A673 (cell line): Measurements from ENCODE around the gene TRIM38. TPM values are rescaled to one million over a fixed set of nuclear protein-coding genes. Genes with fewer than 3 reads are reported as not detected.

Source experiments
- BruUV-seq: library from RNA; stranded (reverse); fragments of 400-500 nt; replicated peaks from 2 replicates; lab custom pipeline; 2021; lab: Mats Ljungman, UMichigan
- CTCF ChIA-PET: fragments of 300-600 bp; sonication (Branson Sonifier 250); formaldehyde crosslinking; loops from one replicate; lab custom pipeline; 2022; ENCODE audit warnings: antibody characterized with exemption; lab: Charles Lee
- POLR2A ChIA-PET: fragments of 300-600 bp; sonication (Branson Sonifier 250); formaldehyde crosslinking; loops from one replicate; lab custom pipeline; 2022; ENCODE audit warnings: antibody characterized with exemption; ENCODE audit not compliant: low non-redundant PET; lab: Charles Lee
- DNase-seq: peaks from one replicate; pipeline ENCODE4 v3.0.0-alpha.2; 2015; ENCODE audit warnings: low spot score
- H3K27ac ChIP-seq: fragments of 200-600 bp; sonication (generic); 2 replicates; pipeline ENCODE4 v1.5.1; 2016; ENCODE audit warnings: mixed run types, low read depth, mild to moderate bottlenecking, mixed read lengths, antibody characterized with exemption, low read length; ENCODE audit not compliant: poor library complexity, severe bottlenecking
- H3K27me3 ChIP-seq: fragments of 200-600 bp; sonication (generic); replicated peaks from 2 replicates; pipeline ENCODE4 v1.6.1; 2017; ENCODE audit warnings: mixed run types, low read depth, mild to moderate bottlenecking, mixed read lengths, antibody characterized with exemption, low read length; ENCODE audit not compliant: insufficient read depth, poor library complexity
- H3K36me3 ChIP-seq: fragments of 200-600 bp; sonication (generic); 2 replicates; pipeline ENCODE4 v1.6.1; 2016; ENCODE audit warnings: mixed run types, mild to moderate bottlenecking, mixed read lengths, antibody characterized with exemption, low read length; ENCODE audit not compliant: insufficient read depth, poor library complexity, severe bottlenecking
- H3K4me1 ChIP-seq: fragments of 200-600 bp; sonication (generic); 2 replicates; pipeline ENCODE4 v1.6.1; 2017; ENCODE audit warnings: mixed run types, mild to moderate bottlenecking, mixed read lengths, antibody characterized with exemption, low read length; ENCODE audit not compliant: insufficient read depth, poor library complexity, severe bottlenecking
- H3K4me3 ChIP-seq: fragments of 200-600 bp; sonication (generic); 2 replicates; pipeline ENCODE4 v1.5.1; 2016; ENCODE audit warnings: low read depth, mixed run types, mild to moderate bottlenecking, mixed read lengths, low read length; ENCODE audit not compliant: poor library complexity, severe bottlenecking
- H3K9me3 ChIP-seq: fragments of 200-600 bp; sonication (generic); 2 replicates; pipeline ENCODE4 v1.6.1; 2016; ENCODE audit warnings: mixed run types, low read depth, mild to moderate bottlenecking, mixed read lengths, antibody characterized with exemption, low read length; ENCODE audit not compliant: poor library complexity, severe bottlenecking
- EZH2 ChIP-seq: fragments of 200-600 bp; sonication (generic); IDR thresholded peaks from 2 replicates; pipeline ENCODE4 v1.6.1; 2017; ENCODE audit warnings: borderline replicate concordance, low read depth, mild to moderate bottlenecking, mixed read lengths, antibody characterized with exemption, low read length; ENCODE audit not compliant: poor library complexity, severe bottlenecking
- intact Hi-C: fragments of 100-400 bp; cut with micrococcal nuclease; formaldehyde crosslinking; loops from one replicate; pipeline ENCODE4 v1.10.0; 2022; ENCODE audit not compliant: unreplicated experiment
- total RNA-seq: library from RNA; stranded (reverse); gene quantifications from 2 replicates; pipeline ENCODE4 v1.2.3, GENCODE V29; 2021
- TF ChIP-seq, protein P1 (sequence below): fragments of 300-800, 200-600 bp; sonication (generic); conservative IDR thresholded peaks from 2 replicates; pipeline ENCODE4 v1.5.1; 2017; ENCODE audit warnings: low read depth, mild to moderate bottlenecking, antibody characterized with exemption, low read length, moderate library complexity, mixed read lengths

The TRIM38 gene
- total RNA-seq, 1 experiment from 2014 or later, result 9.7 TPM

DNA sequence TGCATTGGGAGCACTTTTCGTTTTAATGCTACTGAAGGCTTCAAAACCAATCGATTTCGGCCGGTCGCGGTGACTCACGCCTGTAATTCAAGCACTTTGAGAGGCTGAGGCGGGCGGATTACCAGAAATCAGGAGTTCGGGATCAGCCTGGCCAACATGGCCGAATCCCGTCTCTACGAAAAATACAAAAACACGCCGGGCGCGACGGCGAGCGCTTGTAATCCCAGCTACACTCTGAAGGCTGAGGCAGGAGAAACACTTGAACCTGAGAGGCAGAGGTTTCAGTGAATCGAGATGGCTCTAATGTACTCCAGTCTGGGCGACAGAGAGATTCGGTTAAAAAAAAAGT is 58.4 kb downstream of the TRIM38 start:
- H3K4me1 ChIP-seq, result peaks cover 14% of the 10 kb centered on the region
- POLR2A ChIA-PET, result interaction anchor here (0.5 to 3.1 kb wide), 9 partner anchors 9 to 358 kb away, joined by 3 to 71 read pairs (median 3); a partner anchor contains a TSS
- no peaks in the 10 kb centered on the region for H3K9me3 ChIP-seq
- TF ChIP-seq, protein P1, sequence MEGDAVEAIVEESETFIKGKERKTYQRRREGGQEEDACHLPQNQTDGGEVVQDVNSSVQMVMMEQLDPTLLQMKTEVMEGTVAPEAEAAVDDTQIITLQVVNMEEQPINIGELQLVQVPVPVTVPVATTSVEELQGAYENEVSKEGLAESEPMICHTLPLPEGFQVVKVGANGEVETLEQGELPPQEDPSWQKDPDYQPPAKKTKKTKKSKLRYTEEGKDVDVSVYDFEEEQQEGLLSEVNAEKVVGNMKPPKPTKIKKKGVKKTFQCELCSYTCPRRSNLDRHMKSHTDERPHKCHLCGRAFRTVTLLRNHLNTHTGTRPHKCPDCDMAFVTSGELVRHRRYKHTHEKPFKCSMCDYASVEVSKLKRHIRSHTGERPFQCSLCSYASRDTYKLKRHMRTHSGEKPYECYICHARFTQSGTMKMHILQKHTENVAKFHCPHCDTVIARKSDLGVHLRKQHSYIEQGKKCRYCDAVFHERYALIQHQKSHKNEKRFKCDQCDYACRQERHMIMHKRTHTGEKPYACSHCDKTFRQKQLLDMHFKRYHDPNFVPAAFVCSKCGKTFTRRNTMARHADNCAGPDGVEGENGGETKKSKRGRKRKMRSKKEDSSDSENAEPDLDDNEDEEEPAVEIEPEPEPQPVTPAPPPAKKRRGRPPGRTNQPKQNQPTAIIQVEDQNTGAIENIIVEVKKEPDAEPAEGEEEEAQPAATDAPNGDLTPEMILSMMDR, result no peak
- TF ChIP-seq EZH2, result no peak
- DNase-seq, result no peak
- intact Hi-C loops, result loop anchor here (10.0 kb wide), 2 partner anchors 184 to 1114 kb away; a partner anchor contains a TSS
- H3K36me3 ChIP-seq, result no peaks in the 10 kb centered on the region
- peak overlapping the region; percentile 95 for H3K27ac ChIP-seq
- peak overlapping the region; percentile 68 for H3K4me3 ChIP-seq
- CTCF ChIA-PET, result interaction anchor here (1.1 kb wide), 1 partner anchor 10 kb away, joined by 11 read pairs; no protein-coding TSS in a partner anchor
- BruUV-seq, result no TSS peak
- H3K27me3 ChIP-seq, result no peaks in the 10 kb centered on the region

DNA sequence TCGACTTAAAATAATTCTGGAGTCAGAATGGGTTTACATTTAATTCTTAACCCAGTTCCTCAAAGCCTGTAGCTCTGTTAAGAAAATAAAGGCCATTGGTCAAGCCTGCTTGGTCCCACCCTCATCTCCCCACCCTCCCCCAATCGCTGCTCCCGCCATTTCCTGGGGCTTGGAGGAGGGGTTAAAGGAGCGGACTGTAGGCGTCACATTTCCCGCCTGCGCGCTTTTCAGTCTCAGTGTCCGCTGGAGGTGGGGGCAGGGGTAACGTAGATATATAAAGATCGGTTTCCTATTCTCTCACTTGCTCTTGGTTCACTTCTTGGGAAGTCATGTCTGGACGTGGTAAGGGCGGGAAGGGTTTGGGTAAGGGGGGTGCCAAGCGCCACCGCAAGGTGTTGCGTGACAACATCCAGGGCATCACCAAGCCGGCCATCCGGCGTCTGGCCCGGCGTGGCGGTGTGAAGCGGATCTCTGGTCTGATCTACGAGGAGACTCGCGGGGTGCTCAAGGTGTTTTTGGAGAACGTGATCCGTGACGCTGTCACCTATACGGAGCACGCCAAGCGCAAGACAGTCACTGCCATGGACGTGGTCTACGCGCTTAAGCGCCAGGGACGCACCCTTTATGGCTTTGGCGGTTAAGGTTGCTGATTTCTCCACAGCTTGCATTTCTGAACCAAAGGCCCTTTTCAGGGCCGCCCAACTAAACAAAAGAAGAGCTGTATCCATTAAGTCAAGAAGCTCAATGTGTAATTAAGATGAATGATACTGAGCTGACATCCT is 58.9 kb downstream of the TRIM38 start:
- no TSS peak for BruUV-seq
- no peak for TF ChIP-seq EZH2
- TF ChIP-seq, protein P1, result no peak
- Histone ChIP-seq H3K27ac (peak overlapping the region; percentile 95), H3K9me3 (no peaks in the 10 kb centered on the region), H3K36me3 (no peaks in the 10 kb centered on the region), H3K4me1 (peaks cover 10% of the 10 kb centered on the region), H3K27me3 (no peaks in the 10 kb centered on the region), H3K4me3 (peak overlapping the region; percentile 68)
- peak; percentile 97 for DNase-seq
- intact Hi-C loops, result loop anchor here (10.0 kb wide), 2 partner anchors 183 to 1113 kb away; a partner anchor contains a TSS
- ChIA-PET POLR2A (interaction anchor here (0.5 to 3.1 kb wide), 9 partner anchors 8 to 357 kb away, joined by 3 to 71 read pairs (median 3); a partner anchor contains a TSS), CTCF (interaction anchor here (1.1 kb wide), 1 partner anchor 9 kb away, joined by 11 read pairs; no protein-coding TSS in a partner anchor)

DNA sequence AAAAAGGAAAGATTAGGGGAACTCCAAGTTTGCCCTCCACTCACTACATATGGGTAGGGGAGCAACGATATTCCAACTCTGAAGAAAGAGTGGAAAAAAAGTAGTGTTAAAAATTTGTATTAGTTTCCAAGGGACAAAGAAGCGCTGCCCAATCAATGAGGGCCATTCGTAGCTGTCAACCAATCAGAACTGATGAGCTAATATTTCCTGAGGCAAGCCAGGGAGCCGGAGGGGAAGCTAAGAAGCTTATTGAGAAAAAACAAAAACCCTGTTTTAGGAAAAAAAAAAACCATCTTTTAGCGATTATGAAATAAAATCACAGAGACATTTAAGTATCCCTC is 59.5 kb downstream of the TRIM38 start:
- Histone ChIP-seq H3K27ac (peak overlapping the region; percentile 95), H3K27me3 (no peaks in the 10 kb centered on the region), H3K36me3 (no peaks in the 10 kb centered on the region), H3K4me3 (peak overlapping the region; percentile 68), H3K4me1 (peaks cover 9% of the 10 kb centered on the region), H3K9me3 (no peaks in the 10 kb centered on the region)
- no TSS peak for BruUV-seq
- ChIA-PET CTCF (no interaction called here), POLR2A (interaction anchor here (1.5 to 3.1 kb wide), 2 partner anchors 10 to 102 kb away, joined by 5 to 71 read pairs; a partner anchor contains a TSS)
- DNase-seq, result peak; percentile 88
- intact Hi-C loops, result loop anchor here (10.0 kb wide), 2 partner anchors 183 to 1113 kb away; a partner anchor contains a TSS
- no peak for TF ChIP-seq EZH2
- TF ChIP-seq, protein P1, result no peak
